OCI-LY7 (cell line): ENCODE data around the gene OGA. TPM values are rescaled to one million over a fixed set of nuclear protein-coding genes. Genes with fewer than 3 reads are reported as not detected.

Source experiments
- BruUV-seq: library from RNA; stranded (reverse); fragments of 400-500 nt; replicated peaks from 2 replicates; lab custom pipeline; 2021; lab: Mats Ljungman, UMichigan
- CTCF ChIA-PET: fragments of 300-600 bp; sonication (Branson Sonifier 250); formaldehyde crosslinking; loops from one replicate; lab custom pipeline; 2022; ENCODE audit warnings: antibody characterized with exemption; ENCODE audit not compliant: unreplicated experiment; lab: Charles Lee
- POLR2A ChIA-PET: fragments of 300-600 bp; sonication (Branson Sonifier 250); formaldehyde crosslinking; loops from one replicate; lab custom pipeline; 2022; ENCODE audit warnings: antibody characterized with exemption; lab: Charles Lee
- DNase-seq: peaks from one replicate; pipeline ENCODE4 v3.0.0-alpha.2; 2015; ENCODE audit warnings: low spot score
- H2AFZ ChIP-seq: fragments of 200-600 bp; sonication (generic), shearing (Covaris generic); 2 replicates; pipeline ENCODE4 v1.6.1; 2014; ENCODE audit warnings: mild to moderate bottlenecking, antibody characterized with exemption, low read length, moderate library complexity
- H3K27ac ChIP-seq: fragments of 200-600 bp; sonication (generic); 2 replicates; pipeline ENCODE4 v1.5.1; 2014; ENCODE audit warnings: mixed run types, low read depth, mild to moderate bottlenecking, moderate library complexity, low read length, inconsistent platforms; ENCODE audit not compliant: poor library complexity, severe bottlenecking
- H3K36me3 ChIP-seq: fragments of 200-600 bp; sonication (generic); 2 replicates; pipeline ENCODE4 v1.6.1; 2014; ENCODE audit warnings: mild to moderate bottlenecking, antibody characterized with exemption, low read length, moderate library complexity, mixed read lengths; ENCODE audit not compliant: insufficient read depth
- H3K4me1 ChIP-seq: fragments of 200-600 bp; sonication (generic); 2 replicates; pipeline ENCODE4 v1.5.1; 2014; ENCODE audit warnings: mild to moderate bottlenecking, low read length; ENCODE audit not compliant: insufficient read depth, poor library complexity, severe bottlenecking
- H3K4me2 ChIP-seq: fragments of 200-600 bp; sonication (generic); 2 replicates; pipeline ENCODE4 v1.6.1; 2014; ENCODE audit warnings: mild to moderate bottlenecking, low read length
- H3K4me3 ChIP-seq: fragments of 200-600 bp; sonication (generic); 2 replicates; pipeline ENCODE4 v1.5.1; 2014; ENCODE audit warnings: mild to moderate bottlenecking, low read depth, low read length; ENCODE audit not compliant: poor library complexity, severe bottlenecking
- H3K79me2 ChIP-seq: fragments of 200-600 bp; sonication (generic); 2 replicates; pipeline ENCODE4 v1.6.1; 2016; ENCODE audit warnings: low read depth, mild to moderate bottlenecking, low read length, moderate library complexity, mixed read lengths; ENCODE audit not compliant: insufficient read depth
- H3K9me2 ChIP-seq: fragments of 200-600 bp; sonication (generic); 2 replicates; pipeline ENCODE4 v1.6.1; 2016; ENCODE audit warnings: mild to moderate bottlenecking, low read length, mixed read lengths; ENCODE audit not compliant: insufficient read depth
- H3K9me3 ChIP-seq: fragments of 200-600 bp; sonication (generic); 2 replicates; pipeline ENCODE4 v1.6.1; 2014; ENCODE audit warnings: mild to moderate bottlenecking, mixed run types, low read length, mixed read lengths
- H4K20me1 ChIP-seq: fragments of 200-600 bp; sonication (generic); 2 replicates; pipeline ENCODE4 v1.6.1; 2014; ENCODE audit warnings: mild to moderate bottlenecking, antibody characterized with exemption, low read length, moderate library complexity, mixed read lengths; ENCODE audit not compliant: insufficient read depth
- EZH2phosphoT487 ChIP-seq: fragments of 200-600 bp; sonication (generic); IDR thresholded peaks from 2 replicates; pipeline ENCODE4 v1.6.1; 2018; ENCODE audit warnings: low read depth, borderline replicate concordance, mild to moderate bottlenecking, mixed run types, antibody characterized with exemption, low read length, moderate library complexity, mixed read lengths
- intact Hi-C: fragments of 100-400 bp; cut with micrococcal nuclease; formaldehyde crosslinking; loops from one replicate; pipeline ENCODE4 v1.10.0; 2022; ENCODE audit not compliant: unreplicated experiment
- total RNA-seq, 2 experiments: library from RNA; depleted of rRNA in 1 of 2; stranded (reverse); fragments of >200 nt in 1 of 2; shearing (Covaris generic) in 1 of 2; gene quantifications; 2 replicates each; pipeline ENCODE4 v1.2.3, GENCODE V29; 2014 to 2022
- TF ChIP-seq, protein P1 (sequence below): fragments of 200-600 bp; sonication (generic); conservative IDR thresholded peaks from 2 replicates; pipeline ENCODE4 v1.5.1; 2014; ENCODE audit warnings: mild to moderate bottlenecking, antibody characterized with exemption, low read length, moderate library complexity, mixed read lengths

Gene OGA
- total RNA-seq, 2 experiments from 2014 or later, result 65.5 to 109 TPM

DNA sequence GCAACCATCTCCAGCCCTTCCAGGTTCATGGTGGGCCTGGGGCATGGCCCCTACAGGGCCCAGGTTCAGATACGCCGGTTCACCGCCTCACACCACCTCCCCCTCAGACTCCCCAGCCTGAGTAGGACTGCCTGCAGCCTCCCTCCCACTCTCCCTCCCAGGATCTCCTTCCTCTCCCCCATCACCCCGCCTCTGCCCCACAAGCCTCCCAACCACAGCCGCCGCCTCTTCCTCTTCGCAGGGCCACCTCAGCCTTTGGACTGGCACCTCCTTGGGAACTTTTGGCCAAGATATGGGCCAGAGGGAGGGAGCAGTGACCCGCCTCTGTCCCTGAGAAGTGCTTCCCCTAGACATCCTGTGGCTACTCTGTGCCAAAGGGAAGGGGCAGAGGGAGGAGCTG, 16.1 kb upstream of the OGA start:
- CTCF ChIA-PET, result no interaction called here
- TF ChIP-seq EZH2phosphoT487, result no peak
- TF ChIP-seq, protein P1, sequence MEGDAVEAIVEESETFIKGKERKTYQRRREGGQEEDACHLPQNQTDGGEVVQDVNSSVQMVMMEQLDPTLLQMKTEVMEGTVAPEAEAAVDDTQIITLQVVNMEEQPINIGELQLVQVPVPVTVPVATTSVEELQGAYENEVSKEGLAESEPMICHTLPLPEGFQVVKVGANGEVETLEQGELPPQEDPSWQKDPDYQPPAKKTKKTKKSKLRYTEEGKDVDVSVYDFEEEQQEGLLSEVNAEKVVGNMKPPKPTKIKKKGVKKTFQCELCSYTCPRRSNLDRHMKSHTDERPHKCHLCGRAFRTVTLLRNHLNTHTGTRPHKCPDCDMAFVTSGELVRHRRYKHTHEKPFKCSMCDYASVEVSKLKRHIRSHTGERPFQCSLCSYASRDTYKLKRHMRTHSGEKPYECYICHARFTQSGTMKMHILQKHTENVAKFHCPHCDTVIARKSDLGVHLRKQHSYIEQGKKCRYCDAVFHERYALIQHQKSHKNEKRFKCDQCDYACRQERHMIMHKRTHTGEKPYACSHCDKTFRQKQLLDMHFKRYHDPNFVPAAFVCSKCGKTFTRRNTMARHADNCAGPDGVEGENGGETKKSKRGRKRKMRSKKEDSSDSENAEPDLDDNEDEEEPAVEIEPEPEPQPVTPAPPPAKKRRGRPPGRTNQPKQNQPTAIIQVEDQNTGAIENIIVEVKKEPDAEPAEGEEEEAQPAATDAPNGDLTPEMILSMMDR, result no peak
- no peaks in the 10 kb centered on the region for H3K36me3 ChIP-seq

GRCh38 chr10:101833466-101833865, 15.2 kb upstream of the OGA start:
- no TSS peak for BruUV-seq
- no peaks in the 10 kb centered on the region for H3K36me3 ChIP-seq
- no peak overlapping the region for H3K4me2 ChIP-seq
- no peaks in the 10 kb centered on the region for H4K20me1 ChIP-seq
- H3K4me3 ChIP-seq, result no peak overlapping the region
- POLR2A ChIA-PET, result interaction anchor here (1.8 kb wide), 1 partner anchor 15 kb away, joined by 4 read pairs; the partner anchor contains the start of gene OGA
- H3K4me1 ChIP-seq, result peaks cover 38% of the 10 kb centered on the region
- no peak overlapping the region for H3K27ac ChIP-seq
- H3K9me3 ChIP-seq, result no peaks in the 10 kb centered on the region
- TF ChIP-seq, protein P1, result no peak
- no peak for TF ChIP-seq EZH2phosphoT487
- no peaks in the 10 kb centered on the region for H3K79me2 ChIP-seq
- intact Hi-C loops, result loop anchor here (5.0 kb wide), 1 partner anchor 809 kb away; the partner anchor contains the start of gene TRIM8
- H3K9me2 ChIP-seq, result no peaks in the 10 kb centered on the region
- CTCF ChIA-PET, result no interaction called here
- no peak overlapping the region for H2AFZ ChIP-seq
- no peak for DNase-seq

More for the DNA sequence above, 16.1 kb upstream of the OGA start:
- Histone ChIP-seq H2AFZ (no peak overlapping the region), H3K4me1 (peaks cover 34% of the 10 kb centered on the region), H3K9me3 (no peaks in the 10 kb centered on the region), H3K4me3 (no peak overlapping the region), H3K27ac (no peak overlapping the region), H3K79me2 (no peaks in the 10 kb centered on the region), H4K20me1 (no peaks in the 10 kb centered on the region), H3K4me2 (no peak overlapping the region), H3K9me2 (no peaks in the 10 kb centered on the region)
- DNase-seq, result no peak
- BruUV-seq, result no TSS peak
- intact Hi-C loops, result loop anchor here (5.0 kb wide), 1 partner anchor 808 kb away; the partner anchor contains the start of gene TRIM8
- POLR2A ChIA-PET, result interaction anchor here (0.5 kb wide), 1 partner anchor 9 kb away, joined by 4 read pairs; no protein-coding TSS in a partner anchor

DNA sequence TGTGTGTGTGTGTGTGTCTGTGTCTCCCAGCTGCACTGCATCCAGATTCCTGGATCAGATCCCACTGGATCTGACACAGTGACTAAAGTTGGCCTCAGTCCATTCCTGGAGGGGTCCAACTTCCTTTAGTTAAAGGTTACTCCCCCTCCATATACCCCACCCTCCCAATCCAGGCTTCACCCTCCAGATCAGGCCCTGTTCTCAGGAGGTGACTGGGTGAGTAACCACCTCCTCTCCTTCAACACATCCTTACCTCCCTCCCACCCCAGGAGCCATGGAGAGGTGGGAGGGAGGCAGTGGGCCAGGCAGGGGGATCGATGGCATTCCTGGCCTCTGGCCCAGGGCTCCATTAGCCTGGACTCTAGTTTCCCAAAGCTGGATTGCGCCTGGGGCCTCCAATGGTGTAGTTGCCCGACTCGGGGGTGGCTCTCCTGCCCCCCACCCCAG, 14.1 kb upstream of the OGA start:
- POLR2A ChIA-PET, result interaction anchor here (0.7 to 1.8 kb wide), 4 partner anchors 8 to 236 kb away, joined by 4 to 6 read pairs (median 4); partner anchors contain the start of gene OGA
- H3K4me2 ChIP-seq, result no peak overlapping the region
- TF ChIP-seq, protein P1, result no peak
- no peak for TF ChIP-seq EZH2phosphoT487
- H3K4me3 ChIP-seq, result no peak overlapping the region
- CTCF ChIA-PET, result no interaction called here
- H2AFZ ChIP-seq, result no peak overlapping the region
- H3K79me2 ChIP-seq, result no peaks in the 10 kb centered on the region
- H3K9me3 ChIP-seq, result no peaks in the 10 kb centered on the region
- H3K36me3 ChIP-seq, result no peaks in the 10 kb centered on the region
- H3K4me1 ChIP-seq, result peaks cover 38% of the 10 kb centered on the region
- H3K9me2 ChIP-seq, result no peaks in the 10 kb centered on the region
- no TSS peak for BruUV-seq
- no peak overlapping the region for H3K27ac ChIP-seq
- intact Hi-C loops, result loop anchor here (5.0 kb wide), 1 partner anchor 810 kb away; the partner anchor contains the start of gene TRIM8
- H4K20me1 ChIP-seq, result no peaks in the 10 kb centered on the region
- DNase-seq, result no peak
